T-cell (primary cell): ENCODE results near the gene EOGT. TPM values are rescaled to one million over a fixed set of nuclear protein-coding genes. Genes with fewer than 3 reads are reported as not detected.

ENCODE experiments used
- ATAC-seq, 4 experiments: fragments of 200-7000 bp in 3 of 4; fragments of 150-1000 bp in 1 of 4; cut with Tn5 transposase; replicated peaks in 1 of 4; 1 replicate in 3 of 4; 2 replicates in 1 of 4; pipeline ENCODE4 v1.10.0; 2021; ENCODE audit warnings: moderate library complexity in 3 of 4, mild to moderate bottlenecking in 2 of 4, moderate number of reproducible peaks in 1 of 4
- CTCF ChIA-PET, 2 donors: fragments of 300-600 bp; sonication (Branson Sonifier 250); formaldehyde crosslinking; loops; one replicate each; lab custom pipeline; 2022; ENCODE audit warnings: antibody characterized with exemption in 2 of 2; lab: Charles Lee
- POLR2A ChIA-PET, 2 donors: fragments of 300-600 bp; sonication (Branson Sonifier 250); formaldehyde crosslinking; loops; one replicate each; lab custom pipeline; 2022; ENCODE audit warnings: antibody characterized with exemption in 2 of 2; lab: Charles Lee
- DNase-seq, 35 experiments: peaks; one replicate each; pipeline versions ENCODE4 v3.0.0 to v3.0.0-alpha.2; 2013 to 2023
- H3K27ac ChIP-seq: one replicate; pipeline ENCODE4 v1.5.1; 2013; ENCODE audit warnings: low read length
- H3K27me3 ChIP-seq, 2 experiments: replicated peaks in 1 of 2; 1 replicate in 1 of 2; 2 replicates in 1 of 2; pipeline versions ENCODE4 v1.6.1 to v1.7.0; 2013; ENCODE audit warnings: low read length in 1 of 2, mixed read lengths in 1 of 2; ENCODE audit not compliant: control insufficient read depth in 2 of 2, insufficient read depth in 2 of 2; ENCODE audit errors: extremely low read depth in 1 of 2
- H3K36me3 ChIP-seq, 2 donors: 1 replicate in 1 of 2; 2 replicates in 1 of 2; pipeline versions ENCODE4 v1.6.1 to v1.7.0; 2013; ENCODE audit warnings: low read length in 1 of 2; ENCODE audit not compliant: control insufficient read depth in 2 of 2, insufficient read depth in 1 of 2; ENCODE audit errors: extremely low read depth in 1 of 2
- H3K4me1 ChIP-seq, 2 experiments: 1 replicate in 1 of 2; 2 replicates in 1 of 2; pipeline versions ENCODE4 v1.6.1 to v1.7.0; 2013; ENCODE audit warnings: low read length in 2 of 2, mixed read lengths in 1 of 2; ENCODE audit not compliant: insufficient read depth in 2 of 2, control insufficient read depth in 1 of 2; ENCODE audit errors: extremely low read depth in 1 of 2
- H3K4me3 ChIP-seq, 2 donors: 1 replicate in 1 of 2; 2 replicates in 1 of 2; pipeline versions ENCODE4 v1.5.1 to v1.7.0; 2013; ENCODE audit warnings: mild to moderate bottlenecking in 2 of 2, low read length in 1 of 2, moderate library complexity in 1 of 2; ENCODE audit not compliant: control insufficient read depth in 1 of 2; ENCODE audit errors: extremely low read depth in 1 of 2
- H3K9me3 ChIP-seq: 2 replicates; pipeline ENCODE4 v1.7.0; 2013
- H3K27ac Mint-ChIP-seq, 2 donors: one replicate each; pipeline ENCODE4 v1.8.0; 2020 to 2021; ENCODE audit warnings: mild to moderate bottlenecking in 2 of 2, mixed read lengths in 2 of 2
- H3K27me3 Mint-ChIP-seq, 2 donors: one replicate each; pipeline ENCODE4 v1.8.0; 2021 to 2022; ENCODE audit warnings: mixed read lengths in 2 of 2
- H3K36me3 Mint-ChIP-seq: one replicate; pipeline ENCODE4 v1.8.0; 2021; ENCODE audit warnings: mixed read lengths
- H3K4me1 Mint-ChIP-seq, 3 donors: one replicate each; pipeline ENCODE4 v1.8.0; 2020 to 2022; ENCODE audit warnings: mixed read lengths in 3 of 3, mild to moderate bottlenecking in 1 of 3
- H3K4me3 Mint-ChIP-seq, 3 donors: one replicate each; pipeline ENCODE4 v1.8.0; 2020 to 2022; ENCODE audit warnings: mild to moderate bottlenecking in 3 of 3, mixed read lengths in 3 of 3, moderate library complexity in 3 of 3
- H3K9me3 Mint-ChIP-seq, 3 donors: one replicate each; pipeline ENCODE4 v1.8.0; 2020 to 2022; ENCODE audit warnings: mixed read lengths in 3 of 3
- WGBS: methylation state at CpG from one replicate; pipeline ENCODE4 v1.1.5; 2013; ENCODE audit warnings: missing lambda C conversion rate; ENCODE audit not compliant: insufficient coverage; 5-methylcytosine and 5-hydroxymethylcytosine counted together
- total RNA-seq, 35 experiments: library from RNA in 6 of 35; stranded (reverse) in 6 of 35; fragments of 120-200 nt in 1 of 35; gene quantifications; one replicate each; pipeline versions ENCODE4 v1.2.1 to v1.2.4 and lab custom pipeline; 2013 to 2026

The EOGT gene
- total RNA-seq, 5 donors from 2014 or later (not counting 1 experiment from before 2014, with no cell fraction given), result 14.0 to 18.2 (median 15.5) TPM

DNA sequence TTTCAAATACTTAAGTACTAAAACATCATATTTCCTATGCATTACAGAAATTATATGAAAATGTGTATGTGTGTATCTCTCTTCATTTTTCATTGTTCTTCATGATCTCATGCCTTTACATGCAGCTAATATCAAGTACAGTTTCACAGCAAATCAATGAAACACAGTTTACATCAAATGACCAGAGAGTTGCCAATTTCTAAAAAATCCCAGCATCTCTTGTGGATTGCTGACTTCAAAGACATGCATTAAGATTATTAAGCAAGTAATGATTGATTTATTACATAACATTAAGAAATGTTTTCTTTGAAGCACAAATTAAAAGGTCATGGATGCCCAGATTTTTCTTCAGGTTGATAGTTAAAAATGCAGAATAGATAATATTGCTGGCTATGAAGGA is 50.1 kb downstream of the EOGT start:
- Histone ChIP-seq H3K36me3 (no peaks in the 10 kb centered on the region), H3K27me3 (peaks cover 0 to 5% of the 10 kb centered on the region in 2 experiments), H3K9me3 (no peaks in the 10 kb centered on the region), H3K4me1 (no peaks in the 10 kb centered on the region), H3K27ac (no peak overlapping the region), H3K4me3 (no peak overlapping the region)
- Mint-ChIP-seq H3K36me3 (no peaks in the 10 kb centered on the region), H3K4me3 (no peak overlapping the region), H3K9me3 (no peaks in the 10 kb centered on the region), H3K27ac (no peak overlapping the region), H3K27me3 (peaks cover 25 to 34% of the 10 kb centered on the region in 2 donors), H3K4me1 (no peaks in the 10 kb centered on the region)
- ATAC-seq (no peak), DNase-seq (no peak)
- POLR2A ChIA-PET, result no interaction called here
- CTCF ChIA-PET, result no interaction called here

DNA sequence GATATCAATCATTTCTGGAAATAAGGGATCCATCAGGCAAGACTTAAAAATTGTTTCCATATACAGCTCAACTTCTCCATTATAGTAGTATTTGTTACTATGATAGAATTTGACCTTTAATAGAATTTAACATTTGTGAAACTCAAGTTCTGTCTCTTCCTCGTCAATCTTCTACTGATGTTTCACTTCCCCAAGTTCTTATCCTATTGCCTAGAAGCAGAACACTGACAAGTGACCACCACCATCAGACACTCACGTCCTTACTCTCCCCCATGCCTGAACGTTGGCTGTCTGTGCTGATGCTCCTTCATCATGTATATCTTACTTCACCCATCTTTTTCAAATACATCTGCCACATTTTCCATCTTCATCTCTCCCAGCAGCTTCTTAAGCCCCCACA is 54.6 kb downstream of the EOGT start:
- Histone ChIP-seq H3K4me1 (no peaks in the 10 kb centered on the region), H3K4me3 (no peak overlapping the region), H3K27ac (no peak overlapping the region), H3K27me3 (peaks cover 2 to 3% of the 10 kb centered on the region in 2 experiments), H3K36me3 (no peaks in the 10 kb centered on the region), H3K9me3 (no peaks in the 10 kb centered on the region)
- WGBS, result 47% methylated on average over 3 of the region's 3 CpGs
- Mint-ChIP-seq H3K4me3 (no peak overlapping the region), H3K9me3 (no peaks in the 10 kb centered on the region), H3K36me3 (no peaks in the 10 kb centered on the region), H3K4me1 (no peaks in the 10 kb centered on the region), H3K27me3 (peaks cover 32 to 36% of the 10 kb centered on the region in 2 donors), H3K27ac (no peak overlapping the region)
- ATAC-seq (no peak), DNase-seq (no peak)
- POLR2A ChIA-PET, result no interaction called here
- CTCF ChIA-PET, result interaction anchor here in 1 of 2 donors (0.7 kb wide), 1 partner anchor 469 kb away, joined by 3 read pairs; no protein-coding TSS in a partner anchor

DNA sequence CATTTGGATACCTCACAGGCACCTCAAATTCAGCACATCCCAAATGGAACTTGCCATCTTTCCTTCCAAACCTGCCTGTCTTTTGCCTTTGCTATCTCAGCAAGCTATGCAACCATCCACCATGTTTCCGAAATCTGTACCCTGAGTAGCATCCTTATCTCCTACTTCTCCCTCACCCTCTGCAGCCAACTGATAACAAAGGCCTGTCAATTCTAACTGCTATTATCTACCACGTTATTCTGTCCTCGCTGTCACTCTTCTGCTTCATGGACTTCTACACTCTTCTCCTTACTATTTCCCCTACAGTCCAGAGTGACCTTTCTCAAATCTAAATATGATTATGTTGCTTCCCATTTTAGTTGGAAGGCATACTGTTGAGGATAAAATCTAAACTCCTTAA is 55.6 kb downstream of the EOGT start:
- Mint-ChIP-seq H3K4me1 (no peaks in the 10 kb centered on the region), H3K36me3 (no peaks in the 10 kb centered on the region), H3K9me3 (no peaks in the 10 kb centered on the region), H3K4me3 (no peak overlapping the region), H3K27ac (peak overlapping the region in 1 of 2 donors; percentile 8), H3K27me3 (peaks cover 35 to 36% of the 10 kb centered on the region in 2 donors)
- ChIA-PET CTCF (interaction anchor here in 1 of 2 donors (0.5 kb wide), 1 partner anchor 51 kb away, joined by 4 read pairs; no protein-coding TSS in a partner anchor), POLR2A (no interaction called here)
- H3K9me3 ChIP-seq, result no peaks in the 10 kb centered on the region
- H3K4me3 ChIP-seq, result no peak overlapping the region
- no peaks in the 10 kb centered on the region for H3K4me1 ChIP-seq
- H3K27me3 ChIP-seq, result peaks cover 2 to 3% of the 10 kb centered on the region in 2 experiments
- 80% methylated on average over 3 of the region's 3 CpGs for WGBS
- ATAC-seq, result no peak
- no peak for DNase-seq
- no peaks in the 10 kb centered on the region for H3K36me3 ChIP-seq
- no peak overlapping the region for H3K27ac ChIP-seq

DNA sequence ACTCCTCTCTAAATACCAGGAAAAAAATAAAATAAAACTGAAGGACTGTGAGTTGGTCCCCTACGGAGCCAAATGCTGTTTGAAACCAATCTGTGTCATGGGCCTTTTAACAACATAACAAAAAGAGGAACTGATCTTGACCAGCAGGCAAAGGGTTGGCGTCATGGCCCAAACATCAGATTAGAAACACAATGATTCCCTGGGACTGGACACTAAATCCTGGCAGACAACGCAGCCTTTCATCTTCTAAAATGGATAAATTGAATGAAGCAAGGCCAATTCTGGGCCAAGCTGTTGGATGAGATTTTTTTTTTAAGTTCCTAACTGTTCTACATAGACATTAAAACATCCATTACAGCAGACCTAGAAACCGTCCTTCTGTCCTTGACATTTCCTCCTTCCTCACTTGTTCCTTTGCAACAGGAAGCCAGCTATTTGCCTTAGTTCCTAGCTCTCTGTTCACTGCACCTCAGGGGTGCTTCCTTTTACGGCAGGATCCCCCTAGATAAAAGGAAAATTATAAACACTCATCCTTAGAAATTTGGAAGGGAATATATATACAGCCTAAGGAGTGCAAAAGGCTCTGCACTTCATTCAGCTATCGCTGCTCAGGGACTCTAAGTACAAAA is 59.6 kb downstream of the EOGT start:
- H3K36me3 Mint-ChIP-seq, result no peaks in the 10 kb centered on the region
- no peaks in the 10 kb centered on the region for H3K9me3 Mint-ChIP-seq
- H3K27ac ChIP-seq, result no peak overlapping the region
- H3K4me3 ChIP-seq, result no peak overlapping the region
- H3K4me1 ChIP-seq, result no peaks in the 10 kb centered on the region
- H3K27ac Mint-ChIP-seq, result no peak overlapping the region
- no peaks in the 10 kb centered on the region for H3K36me3 ChIP-seq
- peaks cover 23 to 30% of the 10 kb centered on the region in 2 donors for H3K27me3 Mint-ChIP-seq
- no peak overlapping the region for H3K4me3 Mint-ChIP-seq
- ChIA-PET POLR2A (no interaction called here), CTCF (interaction anchor here (0.6 to 0.7 kb wide), 2 partner anchors 61 to 1840 kb away, joined by 3 read pairs; no protein-coding TSS in a partner anchor)
- no peak for ATAC-seq
- H3K27me3 ChIP-seq, result peaks cover 2 to 3% of the 10 kb centered on the region in 2 experiments
- no peak for DNase-seq
- no peaks in the 10 kb centered on the region for H3K4me1 Mint-ChIP-seq
- H3K9me3 ChIP-seq, result no peaks in the 10 kb centered on the region
- WGBS, result 86% methylated on average over 1 of the region's 6 CpGs

DNA sequence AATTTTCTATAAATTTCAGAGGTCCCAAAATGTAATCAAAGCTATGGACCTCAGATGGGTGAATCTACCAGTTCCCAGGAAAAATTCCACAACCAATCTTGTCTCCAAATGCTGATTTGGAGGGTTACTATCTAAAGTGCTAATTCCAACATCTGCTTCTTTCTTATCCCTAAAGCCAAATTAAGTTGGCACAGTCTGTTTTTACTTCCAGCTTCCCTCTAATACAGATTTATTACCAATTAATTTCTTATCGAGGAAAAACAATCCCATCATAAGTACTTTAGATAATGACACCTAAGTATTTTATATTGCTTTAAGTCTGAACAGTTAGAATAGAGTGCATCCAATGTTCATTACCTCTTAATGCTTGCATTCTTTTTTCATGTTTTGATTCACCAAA is 68.3 kb downstream of the EOGT start:
- Histone ChIP-seq H3K4me3 (no peak overlapping the region), H3K36me3 (no peaks in the 10 kb centered on the region), H3K9me3 (no peaks in the 10 kb centered on the region), H3K27me3 (peaks cover 2 to 6% of the 10 kb centered on the region in 2 experiments), H3K27ac (no peak overlapping the region), H3K4me1 (no peaks in the 10 kb centered on the region)
- no CpG with 5 or more reads among the region's 1 CpG for WGBS
- no peaks in the 10 kb centered on the region for H3K36me3 Mint-ChIP-seq
- CTCF ChIA-PET, result interaction anchor here in 1 of 2 donors (0.7 kb wide), 1 partner anchor 720 kb away, joined by 4 read pairs; no protein-coding TSS in a partner anchor
- H3K27me3 Mint-ChIP-seq, result peaks cover 19% of the 10 kb centered on the region in 2 donors
- no peak overlapping the region for H3K27ac Mint-ChIP-seq
- DNase-seq (no peak), ATAC-seq (no peak)
- H3K4me3 Mint-ChIP-seq, result no peak overlapping the region
- no peaks in the 10 kb centered on the region for H3K9me3 Mint-ChIP-seq
- no peaks in the 10 kb centered on the region for H3K4me1 Mint-ChIP-seq
- POLR2A ChIA-PET, result no interaction called here

DNA sequence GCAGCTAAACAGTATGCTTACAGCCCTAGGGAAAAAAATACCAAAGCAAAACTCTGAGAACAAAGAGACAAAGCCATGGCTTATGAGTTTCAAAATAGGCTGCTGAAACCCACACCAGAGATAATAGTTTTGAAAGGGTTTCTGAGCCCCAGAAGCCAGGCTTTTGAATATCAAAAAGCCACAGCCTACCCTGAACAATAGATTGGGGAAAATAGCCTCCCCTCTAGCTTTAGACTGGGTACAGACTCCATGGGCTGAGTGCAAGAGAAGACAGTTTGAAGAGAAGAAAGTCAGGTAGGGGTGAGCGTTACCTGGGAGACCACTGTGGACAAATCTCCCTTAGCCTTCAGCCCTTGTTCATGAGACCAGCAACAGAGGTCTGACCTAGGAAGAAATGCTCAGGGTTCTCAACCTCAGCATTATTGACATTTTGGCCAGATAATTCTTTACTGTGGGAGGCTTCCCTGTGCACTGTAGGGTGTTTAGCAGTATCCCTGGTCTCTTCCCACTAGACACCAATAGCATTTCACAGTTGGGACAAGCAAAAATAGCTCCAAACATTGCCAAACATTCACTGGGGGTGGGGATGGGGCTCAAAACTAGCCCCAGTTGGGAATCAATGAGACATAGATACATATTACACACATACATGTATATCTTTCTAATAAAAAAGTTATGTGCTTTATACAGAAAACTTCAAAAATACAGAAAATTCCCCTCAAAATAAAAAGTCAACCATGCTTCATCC is 69.6 kb downstream of the EOGT start:
- WGBS, result no CpG with 5 or more reads among the region's 1 CpG
- no peak overlapping the region for H3K4me3 ChIP-seq
- Mint-ChIP-seq H3K9me3 (no peaks in the 10 kb centered on the region), H3K4me1 (no peaks in the 10 kb centered on the region), H3K27me3 (peaks cover 22% of the 10 kb centered on the region in 2 donors), H3K36me3 (no peaks in the 10 kb centered on the region), H3K27ac (no peak overlapping the region), H3K4me3 (no peak overlapping the region)
- no peaks in the 10 kb centered on the region for H3K9me3 ChIP-seq
- H3K27me3 ChIP-seq, result peaks cover 2 to 6% of the 10 kb centered on the region in 2 experiments
- DNase-seq, result no peak
- ChIA-PET CTCF (no interaction called here), POLR2A (no interaction called here)
- H3K4me1 ChIP-seq, result no peaks in the 10 kb centered on the region
- no peaks in the 10 kb centered on the region for H3K36me3 ChIP-seq
- no peak overlapping the region for H3K27ac ChIP-seq
- ATAC-seq, result no peak
